ENCODE measurements around the gene IGFBP7.

- no peak for TF ChIP-seq EZH2 (IDR thresholded peaks at IDR 0.05; ENCODE audit: insufficient read depth, poor library complexity, severe bottlenecking)
- TF ChIP-seq EZH2phosphoT487 (IDR thresholded peaks at IDR 0.05; ENCODE audit: insufficient read depth, low read depth) = no peak
Observed at GRCh38 chr4:57044996-57045395, 65.2 kb downstream of the IGFBP7 start.
